ENCODE results near the gene WLS. TPM values are rescaled to one million over a fixed set of nuclear protein-coding genes. Genes with fewer than 3 reads are reported as not detected.
"Not testable (repeated sequence)": the region's sequence is repeated elsewhere in the genome, so short reads cannot be mapped to it uniquely, and the experiment has no call there.

Gene WLS
- total and polyA plus RNA-seq, 10 of the 15 experiments (the other 5 are each of a cell fraction or from before 2014, with no cell fraction given), result 0.04 to 0.36 TPM; not detected in 8

GRCh38 chr1:68256824-68257223, 24.5 kb upstream of the WLS start:
- FAIRE-seq; POLR2A ChIA-PET; H4K20me1 ChIP-seq (ENCODE audit: control insufficient read depth, insufficient read depth); H3K4me1 ChIP-seq (ENCODE audit: control insufficient read depth, insufficient read depth, low read length); H3K9ac ChIP-seq (ENCODE audit: control insufficient read depth, insufficient read depth, low read length); H3K9me3 ChIP-seq (replicated peaks; ENCODE audit: control insufficient read depth, insufficient read depth, low read length); DNase-seq (ENCODE audit: low read depth, low spot score); H3K27me3 ChIP-seq (replicated peaks in 1 of 2; ENCODE audit: control insufficient read depth in 2 of 2, insufficient read depth in 2 of 2, low read length in 1 of 2); H3K4me3 ChIP-seq; in situ Hi-C loops (cut with MboI); H3K27ac ChIP-seq (ENCODE audit: control insufficient read depth, insufficient read depth); RAD21 ChIA-PET (ENCODE audit: unreplicated experiment); H3K79me2 ChIP-seq (ENCODE audit: control insufficient read depth, insufficient read depth, low read length); H2AFZ ChIP-seq (ENCODE audit: control insufficient read depth, low read depth, low read length); ATAC-seq; H3K36me3 ChIP-seq (ENCODE audit: control insufficient read depth in 2 of 2, insufficient read depth in 2 of 2, low read length in 1 of 2); H3K4me2 ChIP-seq (ENCODE audit: control insufficient read depth, insufficient read depth); CTCF ChIA-PET; BruUV-seq (replicated peaks); intact Hi-C loops (cut with micrococcal nuclease; ENCODE audit: unreplicated experiment): not testable (repeated sequence)
- SMC1A ChIA-PET (ENCODE audit: uncharacterized antibody, unreplicated experiment), result interaction anchor here (1.3 kb wide), 1 partner anchor 119 kb away, joined by 4 read pairs; no protein-coding TSS in a partner anchor
- WGBS (ENCODE audit: insufficient coverage, insufficient replicate concordance, low lambda C conversion rate, missing lambda C conversion rate), result 38% methylated on average over 5 of the region's 5 CpGs
- 0 out of 2 replicates have a peak, but pooled peaks have one; percentile 9 for TF ChIP-seq NFYB (IDR thresholded peaks at IDR 0.05; ENCODE audit: insufficient read depth, low read depth, low read length)

GRCh38 chr1:68255301-68255700, 23.0 kb upstream of the WLS start:
- ChIA-PET CTCF (no interaction called here), RAD21 (ENCODE audit: unreplicated experiment) (no interaction called here), POLR2A (no interaction called here), SMC1A (ENCODE audit: uncharacterized antibody, unreplicated experiment) (interaction anchor here (0.6 kb wide), 1 partner anchor 138 kb away, joined by 3 read pairs; no protein-coding TSS in a partner anchor)
- H3K4me2 ChIP-seq (ENCODE audit: control insufficient read depth, insufficient read depth), result no peak overlapping the region
- no peaks in the 10 kb centered on the region for H3K36me3 ChIP-seq (ENCODE audit: control insufficient read depth in 2 of 2, insufficient read depth in 2 of 2, low read length in 1 of 2)
- H3K9ac ChIP-seq (ENCODE audit: control insufficient read depth, insufficient read depth, low read length), result no peak overlapping the region
- FAIRE-seq, result no peak
- no peak overlapping the region for H3K27ac ChIP-seq (ENCODE audit: control insufficient read depth, insufficient read depth)
- H3K4me1 ChIP-seq (ENCODE audit: control insufficient read depth, insufficient read depth, low read length), result no peaks in the 10 kb centered on the region
- intact Hi-C loops (cut with micrococcal nuclease; ENCODE audit: unreplicated experiment) (no loop called here), in situ Hi-C loops (cut with MboI) (no loop called here)
- no peaks in the 10 kb centered on the region for H4K20me1 ChIP-seq (ENCODE audit: control insufficient read depth, insufficient read depth)
- H3K79me2 ChIP-seq (ENCODE audit: control insufficient read depth, insufficient read depth, low read length), result no peaks in the 10 kb centered on the region
- H3K27me3 ChIP-seq (replicated peaks in 1 of 2; ENCODE audit: control insufficient read depth in 2 of 2, insufficient read depth in 2 of 2, low read length in 1 of 2), result no peaks in the 10 kb centered on the region
- no peak overlapping the region for H3K4me3 ChIP-seq
- 12% methylated on average over 3 of the region's 3 CpGs for WGBS (ENCODE audit: insufficient coverage, insufficient replicate concordance, low lambda C conversion rate, missing lambda C conversion rate)
- no peak overlapping the region for H2AFZ ChIP-seq (ENCODE audit: control insufficient read depth, low read depth, low read length)
- DNase-seq (ENCODE audit: low read depth, low spot score), result no peak
- BruUV-seq (replicated peaks), result no TSS peak
- no peaks in the 10 kb centered on the region for H3K9me3 ChIP-seq (replicated peaks; ENCODE audit: control insufficient read depth, insufficient read depth, low read length)
- no peak for ATAC-seq
- TF ChIP-seq ZBTB40 (IDR thresholded peaks at IDR 0.05; ENCODE audit: borderline replicate concordance) (no peak), PAX8 (IDR thresholded peaks at IDR 0.05) (no peak), CHD1 (IDR thresholded peaks at IDR 0.05; ENCODE audit: low read depth, low read length) (no peak), HDAC6 (IDR thresholded peaks at IDR 0.05; ENCODE audit: unreplicated experiment) (no peak), RFX5 (IDR thresholded peaks at IDR 0.05; ENCODE audit: low read depth, low read length) (no peak), YBX1 (IDR thresholded peaks at IDR 0.05) (no peak), CHD4 (IDR thresholded peaks at IDR 0.05) (no peak), CREM (IDR thresholded peaks at IDR 0.05; ENCODE audit: low read depth) (no peak), USF2 (IDR thresholded peaks at IDR 0.05; ENCODE audit: borderline replicate concordance, low read depth, low read length) (no peak), YY1 (IDR thresholded peaks at IDR 0.05; ENCODE audit: low read depth, low read length) (no peak), ESRRA (IDR thresholded peaks at IDR 0.05; ENCODE audit: low read length) (no peak), NBN (IDR thresholded peaks at IDR 0.05) (no peak), MTA2 (IDR thresholded peaks at IDR 0.05; ENCODE audit: low read depth) (no peak), SMARCA5 (IDR thresholded peaks at IDR 0.05) (no peak), MYB (IDR thresholded peaks at IDR 0.05; ENCODE audit: borderline replicate concordance, low read depth, low read length) (no peak)

Data from GM12878 (cell line).